ENCODE data around the gene NEURL1. TPM values are rescaled to one million over a fixed set of nuclear protein-coding genes. Genes with fewer than 3 reads are reported as not detected.

NEURL1 gene
- total and polyA plus RNA-seq, 12 donors, result 0.05 to 1.0 (median 0.17) TPM; not detected in 3

GRCh38 chr10:103551619-103552602 lies 58.4 kb downstream of the NEURL1 start:
- DNase-seq (no peak), ATAC-seq (peak in 5 of 8 donors; percentile 9 to 35 (median 24))
- Histone ChIP-seq H3K27me3 (peaks cover 0 to 21% (median 0%) of the 10 kb centered on the region in 7 donors), H3K36me3 (no peaks in the 10 kb centered on the region), H3K9me3 (no peaks in the 10 kb centered on the region), H3K4me3 (no peak overlapping the region), H3K4me1 (peaks cover 3 to 21% (median 11%) of the 10 kb centered on the region in 9 donors), H3K27ac (no peak overlapping the region)
- WGBS, 2 donors, result 51 to 61% methylated on average over 10 of the region's 10 CpGs
- intact Hi-C loops (cut with DNase I), result loop anchor here in 1 of 10 donors (5.0 kb wide), 1 partner anchor 50 kb away; no protein-coding TSS in a partner anchor
- TF ChIP-seq, protein P1, sequence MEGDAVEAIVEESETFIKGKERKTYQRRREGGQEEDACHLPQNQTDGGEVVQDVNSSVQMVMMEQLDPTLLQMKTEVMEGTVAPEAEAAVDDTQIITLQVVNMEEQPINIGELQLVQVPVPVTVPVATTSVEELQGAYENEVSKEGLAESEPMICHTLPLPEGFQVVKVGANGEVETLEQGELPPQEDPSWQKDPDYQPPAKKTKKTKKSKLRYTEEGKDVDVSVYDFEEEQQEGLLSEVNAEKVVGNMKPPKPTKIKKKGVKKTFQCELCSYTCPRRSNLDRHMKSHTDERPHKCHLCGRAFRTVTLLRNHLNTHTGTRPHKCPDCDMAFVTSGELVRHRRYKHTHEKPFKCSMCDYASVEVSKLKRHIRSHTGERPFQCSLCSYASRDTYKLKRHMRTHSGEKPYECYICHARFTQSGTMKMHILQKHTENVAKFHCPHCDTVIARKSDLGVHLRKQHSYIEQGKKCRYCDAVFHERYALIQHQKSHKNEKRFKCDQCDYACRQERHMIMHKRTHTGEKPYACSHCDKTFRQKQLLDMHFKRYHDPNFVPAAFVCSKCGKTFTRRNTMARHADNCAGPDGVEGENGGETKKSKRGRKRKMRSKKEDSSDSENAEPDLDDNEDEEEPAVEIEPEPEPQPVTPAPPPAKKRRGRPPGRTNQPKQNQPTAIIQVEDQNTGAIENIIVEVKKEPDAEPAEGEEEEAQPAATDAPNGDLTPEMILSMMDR (IDR thresholded peaks at IDR 0.05), result no peak

DNA sequence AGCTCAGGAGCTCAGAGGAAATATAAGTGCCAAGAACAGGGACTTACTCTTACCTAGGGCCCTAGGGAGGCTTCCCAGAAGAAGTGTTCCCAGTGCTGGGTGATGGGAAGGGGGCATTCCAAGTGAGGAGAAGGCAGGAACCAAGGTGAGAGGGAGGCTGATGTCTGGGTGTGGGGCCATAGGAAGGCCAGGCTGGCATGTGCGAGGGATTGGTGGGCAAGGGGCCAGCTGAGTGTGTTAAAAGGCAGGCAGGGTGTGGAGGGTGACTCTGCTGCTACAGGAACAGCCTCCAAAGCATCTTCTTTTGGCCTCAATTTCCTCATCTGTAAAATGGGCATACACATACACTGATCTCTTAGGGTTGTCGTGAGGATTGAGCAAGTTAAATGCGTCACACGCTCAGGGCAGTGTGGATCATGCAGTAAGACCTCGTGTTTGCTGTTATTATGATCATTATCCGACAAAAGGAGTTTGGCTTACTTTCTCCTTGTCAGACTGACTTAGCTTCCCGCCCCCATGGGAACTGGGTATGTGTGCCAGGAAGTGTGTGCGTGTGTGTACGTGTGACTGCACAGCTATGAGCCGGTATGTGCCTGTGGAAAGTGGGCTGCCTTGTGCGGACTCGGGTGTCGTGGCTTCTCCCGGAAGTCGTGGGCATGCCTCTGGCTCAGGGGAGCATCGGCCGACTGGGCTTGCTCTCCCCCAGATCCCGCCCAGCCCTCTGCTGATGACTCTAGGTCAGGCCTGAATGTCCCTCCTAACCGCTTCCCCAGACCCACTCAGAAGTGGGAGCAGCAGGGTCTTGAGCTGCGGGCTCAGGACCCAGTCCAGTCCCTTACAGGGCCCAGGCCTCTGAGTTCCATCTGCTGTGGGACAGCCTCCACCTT lies 59.6 kb downstream of the NEURL1 start:
- Histone ChIP-seq H3K4me3 (no peak overlapping the region), H3K27me3 (peaks cover 0 to 21% (median 0%) of the 10 kb centered on the region in 7 donors), H3K27ac (no peak overlapping the region), H3K36me3 (no peaks in the 10 kb centered on the region), H3K9me3 (no peaks in the 10 kb centered on the region), H3K4me1 (peaks cover 0 to 21% (median 9%) of the 10 kb centered on the region in 9 donors)
- TF ChIP-seq, protein P1 (IDR thresholded peaks at IDR 0.05), result no peak
- 90 to 94% methylated on average over 20 of the region's 20 CpGs for WGBS, 2 donors
- ATAC-seq, result no peak
- DNase-seq, result no peak
- intact Hi-C loops (cut with DNase I), result loop anchor here in 1 of 10 donors (5.0 kb wide), 1 partner anchor 49 kb away; no protein-coding TSS in a partner anchor

DNA sequence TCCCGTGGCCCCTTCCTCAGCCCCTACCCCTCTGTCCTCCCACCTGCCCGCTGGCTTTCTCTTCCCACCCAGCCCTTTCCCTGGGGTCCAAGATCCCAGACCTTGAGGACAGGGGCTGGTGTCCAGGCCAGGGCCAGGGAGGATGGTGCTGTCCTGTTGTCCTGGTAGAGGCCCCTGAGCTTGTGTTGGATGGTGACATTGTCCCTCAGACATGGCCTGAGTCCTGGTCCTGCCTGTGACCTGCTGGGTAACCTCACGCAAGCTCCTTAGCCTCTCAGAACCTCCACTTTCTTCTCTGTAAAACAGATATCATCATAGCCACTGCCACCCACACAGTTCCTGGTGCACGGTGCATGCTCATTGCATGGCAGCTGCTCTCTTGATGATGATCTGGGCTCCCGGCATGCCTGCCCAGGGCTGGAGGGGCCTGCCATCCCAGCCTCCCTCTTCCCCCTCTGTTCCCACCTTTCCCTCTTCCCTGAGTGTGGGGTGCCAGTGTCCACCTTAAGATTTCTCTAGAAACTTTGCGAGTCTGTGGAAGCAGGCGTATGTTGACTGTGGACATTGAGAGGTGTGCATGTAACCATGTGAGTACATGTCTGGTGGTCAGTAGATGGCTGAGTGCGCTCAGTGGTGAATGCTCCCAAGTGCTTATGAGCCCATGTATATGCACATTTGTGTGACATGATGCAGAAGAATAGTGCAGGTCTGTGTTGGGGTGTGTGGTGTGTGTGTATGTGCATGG lies 60.4 kb downstream of the NEURL1 start:
- DNase-seq (no peak), ATAC-seq (no peak)
- H3K4me3 ChIP-seq, result no peak overlapping the region
- H3K4me1 ChIP-seq, result peaks cover 0 to 21% (median 9%) of the 10 kb centered on the region in 9 donors
- H3K9me3 ChIP-seq, result no peaks in the 10 kb centered on the region
- WGBS, 2 donors, result 92 to 93% methylated on average over 8 of the region's 8 CpGs
- peaks cover 0 to 26% (median 4%) of the 10 kb centered on the region in 7 donors for H3K27me3 ChIP-seq
- intact Hi-C loops (cut with DNase I), result loop anchor here in 1 of 10 donors (5.0 kb wide), 1 partner anchor 48 kb away; no protein-coding TSS in a partner anchor
- TF ChIP-seq, protein P1 (IDR thresholded peaks at IDR 0.05), result no peak
- no peaks in the 10 kb centered on the region for H3K36me3 ChIP-seq
- no peak overlapping the region for H3K27ac ChIP-seq
